DMS 273 (cell line): Measurements from ENCODE around the gene CES2.

Experiments used
- DNase-seq: peaks from one replicate; lab custom pipeline; 2025; ENCODE audit not compliant: unreplicated experiment; lab: John Stamatoyannopoulos, UW

CES2 gene

DNA sequence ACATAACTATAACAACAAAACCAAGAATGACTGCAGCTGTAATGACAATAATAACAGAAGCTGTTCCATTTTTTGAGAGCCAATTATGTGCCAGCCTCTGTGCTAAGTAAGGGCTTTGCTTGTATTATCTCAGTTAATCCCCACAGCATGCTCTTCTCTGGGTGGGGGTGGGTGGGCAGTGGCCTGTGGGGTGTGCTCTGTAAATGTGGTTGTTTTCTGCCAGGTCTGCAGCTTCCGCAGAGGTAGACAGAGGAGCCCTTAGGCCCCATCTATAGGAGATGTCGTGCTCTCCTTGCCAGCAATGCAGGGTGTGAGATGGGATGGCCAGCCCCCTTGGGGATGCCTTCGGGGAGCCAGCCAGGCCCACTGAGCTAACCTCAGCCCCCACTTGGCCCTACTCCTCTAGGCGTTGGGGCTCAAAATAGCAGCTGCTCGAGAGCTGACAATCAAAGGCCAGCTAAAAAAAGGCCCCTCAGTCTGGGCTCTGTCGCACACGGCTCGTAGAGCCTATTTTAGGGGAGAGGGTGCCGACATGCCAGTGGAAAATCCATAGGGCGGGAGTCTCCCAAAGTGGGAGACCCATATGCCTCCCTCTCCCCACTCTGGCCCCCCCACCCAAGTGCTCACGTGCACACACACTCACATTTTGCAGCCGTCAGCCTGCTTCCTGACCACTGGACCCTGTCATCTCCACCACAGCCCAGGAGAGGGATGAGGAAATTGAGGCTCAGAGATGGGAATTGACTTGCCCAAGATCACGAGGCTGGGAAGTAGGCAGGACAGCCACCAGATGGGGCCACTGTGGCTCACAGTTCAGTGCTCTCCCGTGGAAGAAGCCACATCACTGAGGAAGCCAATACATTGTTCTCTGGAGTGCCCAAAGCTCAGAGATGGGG lies 32.4 kb upstream of the CES2 start:
- no peak for DNase-seq

DNA sequence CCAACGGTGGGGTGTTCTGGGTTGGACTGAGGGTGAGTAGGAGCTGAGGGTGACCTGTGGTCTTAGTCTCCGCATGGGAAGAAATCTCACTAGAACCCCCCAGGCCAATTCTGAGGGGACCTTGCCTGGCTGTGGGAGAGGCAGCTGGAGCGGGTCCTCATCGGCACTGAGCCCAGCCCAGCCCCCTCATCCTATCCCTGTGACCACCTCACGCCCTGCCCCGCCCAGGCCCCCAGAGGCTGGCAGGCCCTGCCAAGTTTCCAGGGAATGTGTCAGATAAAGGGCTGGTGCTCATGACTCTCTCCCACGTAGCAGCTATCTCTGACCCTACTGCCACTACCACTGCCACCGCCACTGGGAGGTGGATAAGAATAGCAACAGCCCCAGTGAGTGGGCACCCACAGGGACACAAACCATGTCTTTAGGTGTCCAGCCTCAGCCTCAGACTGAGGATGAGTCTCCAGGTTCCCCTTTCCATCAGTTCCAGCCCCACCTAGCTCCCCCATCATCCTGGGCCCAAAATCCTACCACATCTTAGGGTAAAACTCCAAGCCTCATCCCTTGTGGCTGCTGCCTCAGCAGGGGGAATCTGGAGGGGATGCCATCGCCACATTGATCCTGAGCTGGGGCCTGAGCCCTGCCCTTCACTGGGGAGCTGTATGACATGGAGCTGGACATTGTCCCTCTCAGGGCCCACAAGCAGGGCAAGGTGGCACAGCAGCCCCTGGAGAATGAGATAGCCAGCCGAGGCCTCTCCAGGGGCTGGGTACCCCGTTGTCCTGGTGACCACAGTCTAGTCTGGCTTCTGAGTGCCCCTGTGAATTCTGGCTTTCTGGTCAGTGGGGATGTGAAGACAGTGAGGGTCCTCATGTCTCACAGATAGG lies 31.5 kb upstream of the CES2 start:
- DNase-seq, result no peak

DNA sequence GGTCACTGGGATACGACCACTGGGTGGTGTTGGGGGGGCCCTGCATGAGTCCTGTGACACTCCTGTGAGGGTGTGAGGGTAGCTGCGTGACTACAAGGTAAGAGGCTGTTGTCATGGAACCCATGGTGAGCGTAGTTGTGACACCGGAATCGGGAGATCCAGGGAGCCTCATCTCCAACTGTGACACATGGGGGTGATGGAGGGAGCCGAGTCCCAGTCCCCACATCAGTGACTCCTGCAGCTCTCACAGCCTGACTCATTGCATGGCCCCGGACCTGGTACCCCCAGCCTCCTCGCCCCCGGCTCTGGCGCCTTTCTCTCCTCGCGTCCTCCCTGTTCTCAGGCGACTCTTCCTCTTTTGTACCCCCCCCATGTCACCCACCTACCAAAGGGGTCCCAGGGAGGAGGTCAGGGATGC lies 30.9 kb upstream of the CES2 start:
- no peak for DNase-seq

DNA sequence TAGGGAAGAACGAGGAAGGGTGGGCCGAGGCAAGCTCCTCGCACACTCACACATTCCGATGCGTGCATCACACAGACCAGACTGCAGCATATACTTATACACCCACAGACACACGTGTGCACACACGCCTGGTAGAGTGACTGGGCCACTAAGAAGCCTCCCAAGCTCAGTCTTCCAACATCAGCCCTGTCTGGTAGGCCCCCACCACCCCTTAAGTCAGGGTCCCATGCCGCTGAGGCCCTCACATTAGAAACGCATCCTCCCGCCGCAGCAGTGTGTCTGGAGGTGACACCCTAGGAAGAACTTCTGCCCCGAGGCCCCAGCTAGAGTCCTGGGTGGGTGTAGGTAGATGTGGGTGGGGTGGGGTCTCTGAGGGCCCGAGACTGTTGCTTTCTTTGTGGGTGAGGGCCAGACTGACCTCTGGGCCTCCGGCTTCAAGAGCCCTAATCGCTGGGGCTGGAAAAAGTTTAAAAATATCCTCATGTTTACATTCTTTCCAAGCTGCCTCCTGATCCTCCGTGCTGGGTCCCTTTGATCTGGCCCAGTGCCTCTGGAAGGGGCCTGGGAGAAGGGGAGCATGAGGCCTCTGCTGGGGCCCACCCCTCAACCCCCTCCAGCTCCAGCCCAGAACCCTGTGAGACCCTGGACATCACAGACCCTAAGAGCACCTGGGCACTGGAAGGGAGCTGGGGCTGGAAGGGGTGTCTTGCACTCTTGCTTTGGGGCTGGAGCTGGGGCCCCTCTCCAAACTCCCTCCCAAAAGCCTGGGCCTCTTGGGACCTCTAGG lies 30.3 kb upstream of the CES2 start:
- DNase-seq, result no peak

DNA sequence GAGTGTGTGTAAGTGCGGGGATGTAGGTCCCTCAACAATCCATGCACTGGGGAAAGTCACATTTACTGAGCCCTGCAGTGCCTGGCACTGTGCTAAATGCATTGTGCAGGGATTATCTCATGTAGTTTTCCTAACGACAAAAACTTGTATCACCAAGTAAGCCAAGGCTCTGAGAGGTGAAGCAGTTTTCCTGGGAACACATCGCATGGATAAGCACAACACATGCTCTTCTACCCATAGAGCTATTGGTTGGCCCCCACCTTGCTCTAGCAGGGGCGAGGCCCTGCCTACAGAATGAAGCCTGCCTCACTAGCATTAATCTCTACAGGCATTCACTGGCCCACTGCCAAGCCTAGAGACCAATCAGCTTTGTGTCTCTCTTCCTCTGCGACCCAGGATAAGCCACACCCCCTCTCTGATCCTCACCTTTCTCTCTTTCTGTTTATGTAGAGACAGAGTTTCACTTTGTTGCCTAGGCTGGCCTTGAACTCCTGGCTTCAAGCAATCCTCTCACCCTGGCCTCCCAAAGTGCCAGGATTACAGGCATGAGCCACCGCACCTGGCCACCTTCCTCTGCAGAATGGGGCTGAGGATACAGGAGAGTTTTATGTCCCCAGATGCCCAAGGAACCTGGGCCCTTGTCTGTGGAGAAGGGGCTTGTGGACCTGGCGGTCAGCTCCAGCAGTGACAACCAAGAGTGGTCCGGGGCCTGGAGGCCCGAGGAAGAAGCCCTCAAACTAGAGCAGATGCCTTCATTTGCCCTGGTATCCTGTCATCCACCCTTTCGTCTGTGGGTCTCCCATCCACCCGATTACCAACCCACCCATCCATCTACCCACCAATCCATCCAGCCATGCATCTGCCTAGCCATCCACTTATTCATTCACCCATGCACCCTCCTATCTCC lies 29.4 kb upstream of the CES2 start:
- DNase-seq, result peak; percentile 59

DNA sequence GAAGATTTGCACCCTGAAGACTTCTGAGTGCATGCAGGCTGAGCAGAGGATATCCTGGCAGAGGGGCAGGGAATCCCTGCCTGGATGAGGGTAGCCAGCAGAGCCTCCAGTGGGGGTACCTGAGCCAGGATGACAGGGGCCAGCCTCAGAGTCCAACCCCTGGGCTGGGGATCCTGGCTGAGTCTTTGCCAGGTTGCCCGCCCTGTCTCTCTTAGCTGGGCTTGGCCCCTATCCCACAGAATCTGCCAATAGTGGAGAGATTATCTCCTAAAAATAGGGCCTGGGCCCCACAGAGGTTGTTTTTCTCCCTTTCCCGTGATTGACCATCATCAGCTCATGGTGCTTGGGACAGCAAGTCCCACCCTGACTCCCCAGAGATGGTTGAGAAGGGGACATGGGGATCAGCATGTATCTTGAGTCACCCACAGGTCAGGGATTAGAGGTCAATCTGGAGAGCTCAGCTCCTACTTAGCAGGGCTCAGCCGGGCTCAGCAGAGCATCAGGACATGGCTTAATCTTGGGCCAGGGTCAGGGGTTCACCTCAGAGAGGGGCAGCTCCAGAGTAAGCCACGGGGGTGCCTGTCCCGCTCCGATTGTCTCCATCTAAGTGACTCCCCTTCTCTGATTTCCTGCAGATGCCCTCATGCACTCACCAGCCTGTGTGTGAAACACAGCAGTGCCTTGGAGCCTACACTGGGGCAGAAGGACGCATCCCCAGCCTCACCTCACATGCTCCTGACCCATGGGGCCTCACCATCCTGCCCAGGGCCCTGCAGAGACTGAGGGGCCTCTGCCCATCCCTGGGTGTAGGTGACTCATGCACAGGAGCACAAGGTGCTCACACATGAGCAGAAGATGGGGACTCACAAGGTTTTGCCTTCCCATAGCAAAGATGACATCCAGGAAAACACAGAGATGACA lies 28.1 kb upstream of the CES2 start:
- no peak for DNase-seq

DNA sequence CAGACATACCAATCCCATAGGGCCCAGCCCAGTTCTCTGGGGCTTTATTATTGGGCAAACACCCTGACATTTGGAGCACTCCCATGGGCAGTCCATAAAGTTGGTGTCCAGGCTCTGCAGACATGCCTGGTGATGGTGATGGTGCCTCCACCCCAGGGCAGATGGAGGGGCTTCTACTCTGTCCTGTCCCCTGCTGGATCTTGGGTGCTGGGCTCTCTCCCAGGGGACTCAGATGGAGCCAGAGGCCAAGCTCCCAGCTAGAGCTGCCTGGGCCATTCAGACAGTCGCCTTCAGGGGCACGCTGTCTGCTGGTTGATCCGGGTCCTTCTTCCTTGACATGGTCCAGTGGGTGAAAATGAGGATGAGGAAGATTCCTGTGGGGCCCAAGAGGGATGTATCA lies 27.2 kb upstream of the CES2 start:
- no peak for DNase-seq

DNA sequence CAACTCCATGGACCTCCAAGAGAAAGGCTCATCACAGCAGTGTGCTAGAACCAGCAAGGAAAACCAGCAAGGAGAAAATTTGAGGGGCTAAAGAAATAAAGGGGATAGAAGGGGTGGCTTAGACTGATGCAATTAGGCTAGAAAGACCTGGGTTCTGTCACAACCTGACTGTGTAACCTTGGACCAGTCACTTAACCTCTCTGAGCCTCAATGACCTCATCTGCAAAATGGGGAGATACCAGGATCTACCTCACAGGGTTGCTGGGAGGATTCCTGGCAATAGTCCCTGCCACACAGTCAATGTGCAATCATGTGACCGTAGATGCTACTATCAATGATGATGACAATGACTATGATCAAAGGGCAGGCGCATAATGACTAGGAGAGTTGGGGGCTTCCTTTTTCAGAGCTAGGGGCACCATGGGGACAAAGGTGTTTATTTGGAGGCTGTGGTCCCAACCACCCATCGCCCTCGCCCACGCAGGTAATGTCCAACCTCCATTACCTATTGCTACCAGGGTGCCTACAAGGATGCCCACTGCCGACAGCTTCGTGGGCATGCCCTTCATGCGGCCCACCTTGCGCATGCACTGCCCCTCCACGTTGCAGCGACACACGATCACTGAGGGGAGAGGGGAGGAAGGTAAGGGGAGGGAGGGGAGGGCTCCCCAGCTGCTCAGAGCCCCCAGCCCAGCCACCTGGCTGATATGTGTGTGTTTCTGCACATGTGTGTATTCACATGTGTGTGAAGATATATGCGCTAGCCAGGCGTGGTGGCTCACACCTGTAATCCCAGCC lies 26.4 kb upstream of the CES2 start:
- DNase-seq, result no peak

DNA sequence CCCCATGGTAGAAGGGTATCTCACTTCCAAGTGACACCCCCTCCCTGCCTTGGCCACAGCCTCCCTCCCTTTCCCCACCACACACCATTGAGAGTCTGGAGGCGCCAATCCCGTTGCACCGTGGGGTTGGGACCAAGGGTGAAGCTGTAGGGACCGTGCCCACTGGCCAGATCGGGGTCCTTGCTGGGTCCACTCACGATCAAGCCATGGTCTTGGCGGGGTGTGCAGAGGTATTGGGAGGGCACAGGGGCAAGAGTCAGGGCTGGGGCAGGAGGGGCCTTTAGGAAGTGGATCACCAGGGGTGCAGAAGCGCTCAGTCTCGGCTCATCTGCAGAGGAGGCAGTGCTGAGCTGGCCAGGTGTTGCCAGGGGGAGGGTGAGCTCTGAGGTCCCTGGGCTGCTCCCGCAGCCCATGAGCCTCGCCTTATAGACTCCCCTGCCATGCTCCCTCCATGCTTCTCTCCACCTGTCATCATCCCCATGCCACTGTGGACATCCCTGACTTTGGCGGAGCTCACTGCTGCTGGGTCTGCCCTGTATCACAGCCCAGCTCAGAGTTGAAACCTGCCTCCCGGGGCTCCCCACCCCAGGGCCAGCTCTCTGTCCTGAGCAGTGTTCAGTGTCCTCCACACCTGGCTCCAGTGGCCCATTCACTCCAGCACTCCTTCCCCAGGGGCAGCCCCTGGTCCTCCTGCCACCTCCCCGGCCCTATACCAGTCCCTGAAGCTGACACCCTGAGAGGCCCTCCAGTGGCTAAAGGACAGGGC lies 25.0 kb upstream of the CES2 start:
- DNase-seq, result no peak

DNA sequence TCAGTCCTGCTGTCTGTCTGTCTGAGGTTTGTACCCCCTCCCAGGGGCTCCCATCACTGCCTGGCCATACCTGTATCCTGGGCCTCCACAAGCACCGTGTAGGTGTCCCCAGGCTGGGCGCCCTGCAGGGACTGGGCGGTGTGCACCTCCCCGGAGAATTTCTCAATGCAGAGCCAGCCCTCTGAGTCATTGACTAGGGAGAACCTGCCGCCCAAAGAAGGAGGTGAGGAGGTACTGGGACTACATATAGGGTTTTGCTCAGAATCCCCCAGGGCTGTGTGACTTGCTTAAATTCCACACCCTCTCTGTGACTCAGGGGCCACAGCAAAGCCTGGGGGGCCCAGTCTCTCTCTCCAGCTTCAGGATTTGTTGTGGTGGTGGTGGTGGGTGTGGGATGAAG lies 24.2 kb upstream of the CES2 start:
- DNase-seq, result no peak

DNA sequence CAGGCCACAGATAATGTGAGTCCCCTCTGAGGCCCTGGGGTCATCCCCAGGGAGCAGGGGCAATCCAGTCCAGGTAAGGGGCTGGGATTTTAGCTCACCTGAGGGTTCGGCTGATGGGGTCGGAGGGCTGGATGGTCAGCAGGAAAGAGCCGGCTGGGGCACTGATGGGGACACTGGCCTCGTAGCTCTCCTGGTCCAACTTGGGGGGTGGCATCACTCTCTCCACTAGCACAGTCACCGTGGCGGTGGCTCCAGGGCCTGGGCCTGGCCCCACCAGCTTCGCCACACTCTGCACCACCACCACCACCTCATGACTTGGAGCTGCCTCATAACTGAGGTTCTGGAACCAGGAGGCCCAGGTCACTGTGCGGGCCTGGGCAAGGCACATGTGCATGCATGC lies 23.5 kb upstream of the CES2 start:
- no peak for DNase-seq

DNA sequence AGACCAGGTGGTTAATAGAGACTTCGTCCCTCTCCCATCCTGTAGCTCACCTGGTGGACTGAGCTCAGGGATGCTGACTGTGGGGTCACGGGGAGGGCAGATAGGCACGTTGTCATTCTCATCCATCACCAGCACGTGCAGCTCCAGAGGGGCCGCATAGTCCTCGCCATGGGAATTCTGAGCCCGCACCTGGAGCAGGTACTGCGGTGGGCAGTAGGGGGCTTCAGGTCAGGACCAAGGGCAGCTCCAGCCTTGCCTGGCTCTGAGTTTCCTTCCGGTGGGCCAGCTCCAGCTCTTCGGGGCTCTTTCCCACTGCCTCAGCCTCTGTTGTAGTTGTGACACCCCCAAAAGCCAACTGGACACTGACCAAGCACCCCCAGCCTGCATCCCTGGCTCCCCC lies 22.2 kb upstream of the CES2 start:
- DNase-seq, result no peak

DNA sequence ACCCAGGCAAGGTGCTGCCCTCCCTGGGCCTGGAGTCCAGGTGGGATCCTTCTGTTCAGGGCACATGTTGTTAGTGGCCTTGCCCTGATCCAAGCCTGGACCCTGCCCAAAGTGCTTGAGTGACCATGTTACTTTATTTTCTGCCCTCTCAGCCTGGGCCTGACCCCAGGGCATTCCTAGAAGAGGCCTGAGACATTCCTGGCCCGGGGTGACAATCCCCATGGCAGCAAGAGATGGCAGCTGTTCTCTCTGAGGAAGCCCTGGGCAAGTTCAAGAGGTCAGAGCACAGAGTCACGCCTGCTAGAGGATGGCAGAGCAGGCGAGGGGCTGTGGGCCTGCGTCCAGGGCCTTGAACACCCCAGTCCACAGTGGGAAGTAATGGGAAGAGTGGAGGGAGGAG lies 21.6 kb upstream of the CES2 start:
- DNase-seq, result no peak

DNA sequence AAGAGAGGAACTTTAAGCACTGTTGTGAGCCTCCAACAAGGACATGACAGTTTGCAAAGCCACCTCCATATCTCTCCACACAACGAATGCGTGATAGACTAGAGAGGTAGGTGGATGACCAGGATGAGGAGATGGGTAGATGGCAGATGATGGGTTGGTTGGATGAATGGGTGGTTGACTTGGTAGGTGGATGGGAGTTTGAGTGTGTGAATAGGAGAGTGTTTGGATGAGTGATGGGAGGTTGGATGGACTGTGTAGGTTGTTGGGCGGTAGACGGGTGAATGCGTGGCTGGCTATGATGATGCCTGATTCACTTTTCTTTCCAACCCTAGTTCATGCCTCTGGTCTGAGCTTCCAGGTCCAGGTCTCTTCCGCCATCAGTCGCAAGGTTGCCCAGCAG lies 20.8 kb upstream of the CES2 start:
- no peak for DNase-seq

DNA sequence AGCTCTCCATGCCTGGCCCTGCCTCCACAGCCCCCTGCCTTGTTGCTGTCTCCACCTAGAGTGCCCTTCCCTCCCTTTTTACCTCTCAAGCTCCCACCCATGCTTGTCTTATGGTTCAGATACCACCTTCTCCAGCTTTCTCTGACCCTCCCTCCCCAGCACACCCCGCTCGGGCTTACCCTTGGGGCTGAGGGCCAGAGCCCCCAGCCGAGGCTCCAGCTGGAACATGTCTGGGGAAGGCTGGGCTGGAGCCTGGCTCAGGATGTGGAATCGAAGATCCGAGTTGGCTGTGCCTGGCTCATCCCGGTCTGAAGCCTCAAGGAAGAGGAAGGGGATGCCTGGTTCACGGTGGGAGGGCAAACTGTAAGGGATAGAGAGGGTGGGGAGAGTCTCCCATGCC lies 20.3 kb upstream of the CES2 start:
- DNase-seq, result no peak

DNA sequence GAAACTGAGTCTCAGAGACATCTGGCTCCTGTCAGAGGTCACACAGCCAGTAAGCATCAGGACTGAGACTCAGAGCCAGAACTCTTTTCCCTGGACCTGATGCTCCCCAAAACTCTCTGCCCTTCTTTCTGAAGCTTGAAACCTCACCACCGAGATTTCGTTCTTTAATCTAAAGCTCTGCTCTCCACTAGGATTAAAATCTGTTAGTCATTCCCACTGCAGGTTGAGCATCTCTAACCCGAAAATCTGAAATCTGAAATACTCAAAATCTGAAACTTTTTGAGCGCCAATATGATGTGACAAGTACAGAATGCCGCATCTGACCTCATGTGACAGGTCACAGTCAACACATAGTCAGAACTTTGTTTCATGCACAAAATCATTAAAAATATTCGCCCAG lies 18.8 kb upstream of the CES2 start:
- no peak for DNase-seq

DNA sequence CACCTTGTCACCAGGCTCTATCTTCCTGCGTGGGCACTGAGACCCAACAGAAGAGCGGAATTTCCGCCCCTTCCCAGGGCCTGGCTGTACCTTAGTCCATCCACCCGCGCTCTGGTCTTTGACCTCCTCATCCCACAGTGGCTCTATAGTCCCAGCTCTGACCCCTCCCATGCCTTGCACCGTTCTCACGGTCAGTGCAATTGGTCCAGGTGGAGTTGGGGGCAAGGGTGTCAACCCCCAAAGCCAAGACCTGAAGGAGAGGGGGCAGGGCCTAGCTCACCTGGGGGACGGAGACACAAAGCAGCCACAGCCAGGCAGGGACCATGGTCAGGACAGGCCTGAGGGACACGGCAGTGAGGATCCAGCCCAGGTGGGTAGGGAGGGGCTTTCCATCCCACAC lies 17.6 kb upstream of the CES2 start:
- no peak for DNase-seq

DNA sequence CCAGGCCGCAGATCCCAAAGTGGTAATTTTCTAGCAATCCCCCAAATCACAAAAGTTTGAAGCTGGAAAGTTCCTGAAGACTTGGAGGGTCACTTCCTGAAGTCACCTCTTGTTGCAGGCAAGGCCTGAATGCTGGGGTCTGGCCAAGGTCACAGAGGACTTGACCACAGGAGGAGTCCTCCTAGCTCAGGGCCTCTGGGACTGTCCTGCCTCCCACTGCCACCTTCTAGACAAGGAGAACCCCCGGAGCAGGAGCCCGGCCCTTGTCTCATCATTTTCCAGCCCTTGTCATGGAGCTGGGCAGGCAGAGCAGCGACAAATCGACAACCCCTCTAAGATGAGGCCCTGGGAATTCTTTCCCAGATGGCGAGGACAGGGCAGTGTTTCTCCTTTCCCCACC lies 17.0 kb upstream of the CES2 start:
- DNase-seq, result no peak
